Activated CD4-positive, alpha-beta T cell treated with anti-CD3 and anti-CD28 coated beads, Interleukin-2, amount 50 U/mL, for 16 hours (primary cell): ENCODE measurements around the gene TMEM185A.
"Not testable (repeated sequence)": the region's sequence is repeated elsewhere in the genome, so short reads cannot be mapped to it uniquely, and the experiment has no call there.

Experiments used
- DNase-seq: peaks from one replicate; pipeline ENCODE4 v3.0.0-alpha.2; 2020

The TMEM185A gene

GRCh38 chrX:149619662-149620061, 11.9 kb downstream of the TMEM185A start:
- DNase-seq, result not testable (repeated sequence)

- no peak for DNase-seq
Measured at GRCh38 chrX:149618871-149619270, 12.7 kb downstream of the TMEM185A start.

GRCh38 chrX:149611623-149612175, 19.9 kb downstream of the TMEM185A start:
- no peak for DNase-seq

GRCh38 chrX:149610511-149610910, 21.1 kb downstream of the TMEM185A start:
- no peak for DNase-seq

GRCh38 chrX:149607699-149608098, 23.9 kb downstream of the TMEM185A start:
- no peak for DNase-seq

GRCh38 chrX:149605248-149605885, 26.2 kb downstream of the TMEM185A start:
- not testable (repeated sequence) for DNase-seq

GRCh38 chrX:149598603-149599002, 33.0 kb downstream of the TMEM185A start:
- not testable (repeated sequence) for DNase-seq

- not testable (repeated sequence) for DNase-seq
Measured at GRCh38 chrX:149595943-149596342, 35.6 kb downstream of the TMEM185A start.

- DNase-seq, result not testable (repeated sequence)
Measured at GRCh38 chrX:149595214-149595613, 36.4 kb downstream of the TMEM185A start, which contains the start of gene HSFX2. Gene HSFX2, minus strand, starts transcription at chrX:149595314. Its CDS starts 614 bp downstream, at chrX:149594700.

- not testable (repeated sequence) for DNase-seq
Measured at GRCh38 chrX:149590993-149591392, 40.6 kb downstream of the TMEM185A start.

- not testable (repeated sequence) for DNase-seq
Measured at GRCh38 chrX:149587359-149587758, 44.2 kb downstream of the TMEM185A start, which contains the start of gene MAGEA9B. Gene MAGEA9B, minus strand, starts transcription at chrX:149587459. Its CDS starts 4,280 bp downstream, at chrX:149583179.

- DNase-seq, result not testable (repeated sequence)
Measured at GRCh38 chrX:149585631-149586030, 46.0 kb downstream of the TMEM185A start.

GRCh38 chrX:149573456-149573855, 58.1 kb downstream of the TMEM185A start:
- DNase-seq, result not testable (repeated sequence)

- DNase-seq, result no peak
Measured at GRCh38 chrX:149572743-149573142, 58.8 kb downstream of the TMEM185A start.

GRCh38 chrX:149571770-149572169, 59.8 kb downstream of the TMEM185A start:
- no peak for DNase-seq

- DNase-seq, result no peak
Measured at GRCh38 chrX:149570668-149571067, 60.9 kb downstream of the TMEM185A start.

GRCh38 chrX:149569770-149570169, 61.8 kb downstream of the TMEM185A start:
- DNase-seq, result peak; percentile 30

- DNase-seq, result no peak
Measured at GRCh38 chrX:149568701-149569296, 62.8 kb downstream of the TMEM185A start.

GRCh38 chrX:149567621-149568417, 63.8 kb downstream of the TMEM185A start:
- no peak for DNase-seq

GRCh38 chrX:149563359-149563758, 68.2 kb downstream of the TMEM185A start:
- DNase-seq, result no peak

GRCh38 chrX:149555251-149555650, 76.3 kb downstream of the TMEM185A start:
- not testable (repeated sequence) for DNase-seq

- not testable (repeated sequence) for DNase-seq
Measured at GRCh38 chrX:149551939-149552248, 79.7 kb downstream of the TMEM185A start.

GRCh38 chrX:149551245-149551938, 80.2 kb downstream of the TMEM185A start:
- not testable (repeated sequence) for DNase-seq
